Stimulated activated CD4-positive, alpha-beta T cell treated with anti-CD3 and anti-CD28 coated beads, TNF-alpha, amount 100 ng/mL, for 4 hours (primary cell): ENCODE measurements around the gene TMCC3.
"Not testable (repeated sequence)": the region's sequence is repeated elsewhere in the genome, so short reads cannot be mapped to it uniquely, and the experiment has no call there.

Experiments
- DNase-seq, 3 experiments: peaks; one replicate each; pipeline ENCODE4 v3.0.0-alpha.2; 2020; ENCODE audit warnings: low read depth in 3 of 3

The TMCC3 gene, protein sequence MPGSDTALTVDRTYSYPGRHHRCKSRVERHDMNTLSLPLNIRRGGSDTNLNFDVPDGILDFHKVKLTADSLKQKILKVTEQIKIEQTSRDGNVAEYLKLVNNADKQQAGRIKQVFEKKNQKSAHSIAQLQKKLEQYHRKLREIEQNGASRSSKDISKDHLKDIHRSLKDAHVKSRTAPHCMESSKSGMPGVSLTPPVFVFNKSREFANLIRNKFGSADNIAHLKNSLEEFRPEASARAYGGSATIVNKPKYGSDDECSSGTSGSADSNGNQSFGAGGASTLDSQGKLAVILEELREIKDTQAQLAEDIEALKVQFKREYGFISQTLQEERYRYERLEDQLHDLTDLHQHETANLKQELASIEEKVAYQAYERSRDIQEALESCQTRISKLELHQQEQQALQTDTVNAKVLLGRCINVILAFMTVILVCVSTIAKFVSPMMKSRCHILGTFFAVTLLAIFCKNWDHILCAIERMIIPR

DNA sequence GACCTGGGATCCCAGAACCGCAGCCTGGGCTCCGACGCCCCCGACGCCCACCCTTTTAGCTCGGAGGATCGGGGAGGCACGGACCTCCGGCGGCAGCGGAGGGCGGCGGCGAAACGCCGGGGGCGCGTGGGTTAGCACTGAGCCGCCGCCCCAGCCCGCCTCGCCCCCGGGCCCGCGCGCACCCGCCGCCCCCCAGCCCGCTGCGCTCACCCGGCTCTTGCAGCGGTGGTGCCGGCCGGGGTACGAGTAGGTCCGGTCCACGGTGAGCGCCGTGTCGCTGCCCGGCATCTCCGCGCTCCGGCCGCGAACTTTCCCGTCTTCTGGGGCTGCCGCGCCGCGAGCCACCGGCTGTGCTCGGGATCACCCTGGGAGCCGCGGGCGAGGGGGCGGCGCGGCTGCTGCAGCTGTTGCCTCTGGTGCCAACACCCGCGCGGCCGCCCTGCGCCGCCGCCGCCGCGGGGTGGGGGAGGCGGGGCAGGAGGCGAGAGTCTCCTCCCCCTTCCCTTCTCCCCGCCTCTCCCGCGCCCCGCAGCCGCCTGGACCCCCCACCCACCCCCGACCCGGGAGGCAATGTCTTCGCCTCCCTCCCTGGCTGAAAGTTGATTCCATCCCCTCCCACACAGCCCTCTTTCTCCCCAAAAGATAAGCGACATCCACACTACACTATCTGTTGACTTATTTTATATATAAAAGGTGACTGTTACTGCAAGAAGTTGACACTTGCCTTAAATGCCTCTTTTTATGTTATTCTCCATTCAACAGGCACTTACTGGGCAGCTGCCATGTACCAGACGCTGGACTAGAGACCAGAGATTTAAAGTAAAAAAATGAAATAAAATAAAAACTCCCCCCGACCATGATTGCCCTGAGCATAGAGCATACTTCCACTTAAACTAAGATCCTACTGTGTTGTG is at the start of gene TMCC3:
Gene TMCC3 (minus strand): TSS at position 415 of the 914 bp plus-strand sequence. CDS start 127 bp downstream, at position 288.
- DNase-seq: no peak

DNA sequence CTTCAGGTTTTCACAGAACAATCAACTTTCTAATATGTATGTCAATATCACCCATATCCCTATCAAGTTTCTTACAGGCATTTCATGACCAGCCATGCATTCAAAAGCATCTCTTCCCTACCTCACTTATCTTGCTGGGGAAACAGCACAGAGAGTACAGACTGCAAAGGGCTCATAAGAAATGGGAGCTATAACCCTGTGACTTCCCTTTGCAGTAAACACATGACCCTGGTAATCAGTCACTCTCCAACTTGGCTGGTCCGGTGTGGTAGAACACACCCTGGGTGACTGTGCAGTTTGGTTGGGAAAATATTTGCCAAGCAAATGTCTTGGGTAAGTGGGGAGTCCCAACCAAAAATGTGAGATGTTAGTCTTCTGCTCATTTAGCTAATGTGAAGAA is 49.4 kb upstream of the TMCC3 start:
- no peak for DNase-seq

DNA sequence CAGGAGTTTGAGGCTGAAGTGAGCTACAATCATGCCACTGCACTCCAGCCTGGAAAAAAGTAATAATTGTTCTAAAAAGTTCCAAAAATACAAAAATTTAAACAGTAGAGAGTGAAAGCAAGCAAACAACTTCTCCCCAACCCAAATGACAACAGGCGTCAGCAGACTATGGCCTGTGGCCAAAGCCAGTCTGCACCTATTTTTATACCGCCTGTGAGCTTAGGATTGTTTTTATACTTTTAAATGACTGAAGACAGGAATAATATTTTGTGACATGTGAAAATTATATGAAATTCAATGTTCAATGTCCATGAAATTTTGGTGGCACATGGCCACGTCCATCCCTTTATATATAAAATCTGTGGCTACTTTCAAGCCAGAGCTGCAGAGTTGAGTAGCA is 48.2 kb upstream of the TMCC3 start:
- DNase-seq: no peak

DNA sequence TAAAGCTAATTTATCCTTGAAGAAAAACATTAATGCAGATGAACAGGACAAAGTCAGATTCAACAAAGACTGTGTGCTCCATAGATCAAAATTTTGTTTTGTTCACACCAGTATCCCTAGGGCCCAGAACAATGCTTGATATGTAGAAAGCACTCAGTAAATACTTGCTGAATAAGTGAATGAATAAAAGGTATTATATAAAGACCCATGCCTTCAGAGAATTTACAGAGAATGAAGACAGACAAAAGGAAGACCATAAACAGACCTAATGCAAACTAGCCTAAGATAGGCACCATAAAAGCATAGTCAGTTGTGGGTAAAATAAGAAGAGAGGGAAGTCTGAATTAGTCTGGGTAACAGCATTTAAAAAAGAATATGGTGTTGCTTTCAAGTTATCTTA is 47.3 kb upstream of the TMCC3 start:
- no peak for DNase-seq

DNA sequence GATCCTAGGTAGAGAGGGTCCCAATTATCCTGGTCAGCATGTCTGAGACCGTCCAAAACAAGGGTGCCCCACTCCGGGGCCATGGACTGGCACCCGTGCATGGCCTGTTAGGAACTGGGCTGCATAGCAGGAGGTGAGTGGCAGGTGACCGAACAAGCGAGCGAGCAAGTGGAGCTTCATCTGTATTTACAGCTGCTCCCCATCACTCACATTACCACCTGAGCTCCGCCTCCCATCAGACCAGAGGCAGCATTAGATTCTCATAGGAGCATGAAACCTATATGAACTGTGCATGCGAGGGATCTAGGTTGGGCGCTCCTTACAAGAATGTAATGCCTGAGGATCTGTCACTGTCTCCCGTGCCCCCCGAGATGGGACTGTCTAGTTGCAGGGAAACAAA is 44.4 kb upstream of the TMCC3 start:
- DNase-seq: no peak

DNA sequence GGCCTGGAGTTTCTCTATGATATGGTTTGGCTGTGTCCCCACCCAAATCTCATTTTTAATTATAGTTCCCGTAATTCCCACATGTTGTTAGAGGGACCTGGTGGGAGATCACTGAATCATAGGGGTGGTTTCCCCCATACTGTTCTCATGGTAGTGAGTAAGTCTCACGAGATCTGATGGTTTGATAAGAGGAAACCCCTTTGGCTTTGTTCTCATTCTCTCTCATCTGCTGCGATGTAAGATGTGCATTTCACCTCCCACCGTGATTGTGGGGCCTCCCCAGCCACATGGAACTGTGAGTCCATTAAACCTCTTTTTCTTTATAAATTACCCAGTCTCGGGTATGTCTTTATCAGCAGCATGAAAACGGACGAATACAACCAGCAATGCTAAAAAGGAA is 42.5 kb upstream of the TMCC3 start:
- not testable (repeated sequence) for DNase-seq

DNA sequence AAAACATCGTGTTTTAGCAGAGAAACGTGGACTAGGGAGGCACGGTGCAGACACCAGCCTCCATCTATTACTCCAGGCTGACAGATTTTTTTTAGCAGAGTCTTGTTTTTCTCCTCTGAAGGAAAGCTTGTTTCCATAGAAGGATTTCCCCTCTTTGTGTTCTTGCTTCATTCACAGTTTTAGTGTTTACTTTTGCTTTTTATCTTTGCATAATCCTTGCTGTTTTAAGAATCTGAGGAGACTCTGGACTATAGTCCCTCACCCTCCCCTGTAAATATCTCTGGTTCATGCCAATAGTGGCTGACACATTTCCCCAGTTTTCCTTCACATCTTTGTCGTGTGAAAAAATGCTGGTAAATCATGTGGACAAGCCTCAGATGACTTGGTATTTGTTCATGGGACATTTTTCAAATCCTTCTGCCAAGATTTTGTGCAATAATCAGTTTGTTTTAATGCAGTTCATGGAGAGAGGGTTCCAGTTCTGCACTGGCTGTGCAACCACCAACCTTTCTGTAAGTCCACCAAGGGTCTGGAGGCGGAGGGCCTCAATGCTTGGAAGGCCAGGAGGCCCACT is 39.9 kb upstream of the TMCC3 start:
- no peak for DNase-seq

DNA sequence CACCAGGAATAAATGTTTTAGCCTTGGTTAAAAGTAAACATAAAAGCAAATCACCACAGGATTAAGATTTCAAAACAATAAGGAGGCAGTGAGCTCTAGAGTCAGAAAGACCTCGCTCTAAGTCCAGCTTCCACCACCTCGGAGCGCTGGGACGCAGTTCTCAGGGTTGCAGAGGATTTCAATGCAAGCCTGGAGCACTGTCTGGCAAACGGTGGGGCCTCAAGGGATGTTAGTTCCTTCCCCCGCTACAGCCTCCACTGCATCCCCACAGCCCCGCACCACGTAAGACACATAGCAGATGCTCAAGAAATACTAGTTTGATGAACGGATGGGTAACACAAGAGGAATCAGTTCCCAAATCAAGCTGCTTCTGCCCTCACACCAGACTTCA is 39.3 kb upstream of the TMCC3 start:
- no peak for DNase-seq

DNA sequence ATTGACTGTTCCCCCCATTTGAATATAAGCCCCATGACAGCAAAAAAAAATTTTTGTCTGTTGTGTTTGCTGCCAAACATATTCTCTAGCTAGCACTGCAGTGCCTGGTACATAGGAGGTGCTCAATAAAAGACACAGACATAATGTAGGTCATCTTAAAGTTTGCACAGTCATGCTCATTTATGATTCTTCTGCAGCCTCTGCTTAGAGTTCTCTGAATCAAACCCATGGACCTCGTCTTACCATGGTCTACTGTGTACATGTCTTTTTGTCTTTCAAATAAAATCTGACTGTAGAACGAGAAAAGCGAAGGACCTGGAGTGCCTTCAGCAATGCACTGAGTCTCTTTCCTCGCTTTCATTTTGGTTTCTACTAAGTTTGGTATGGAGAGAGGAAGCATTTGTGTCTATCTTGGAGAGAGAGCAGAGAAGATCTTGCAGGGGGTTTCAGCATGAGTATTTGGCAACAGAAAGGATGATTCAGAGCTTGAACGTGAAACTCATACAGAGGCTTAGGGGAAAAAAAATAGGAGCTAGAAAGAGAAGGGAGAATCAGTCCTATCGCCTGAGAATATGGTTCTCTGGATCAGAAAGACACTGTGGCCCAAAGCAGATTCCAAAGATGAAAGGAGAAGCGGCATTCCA is 38.8 kb upstream of the TMCC3 start:
- no peak for DNase-seq

DNA sequence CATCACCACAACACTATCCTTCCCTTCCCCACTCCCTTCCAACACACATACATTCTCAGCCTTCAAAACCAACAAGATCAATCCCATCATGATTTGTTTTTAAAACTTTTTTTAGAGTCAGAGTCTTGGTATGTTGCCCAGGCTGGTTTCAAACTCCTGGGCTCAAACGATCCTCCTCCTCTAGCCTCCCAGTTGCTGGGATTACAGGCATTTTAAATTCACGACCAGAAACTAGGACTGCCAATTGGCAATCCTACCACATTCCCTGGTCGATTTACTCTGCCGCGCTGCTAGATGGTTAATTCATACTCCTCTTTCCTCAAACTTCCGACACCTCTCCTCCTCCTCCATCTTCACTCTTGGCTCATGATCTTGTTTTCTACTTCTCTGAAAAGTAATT is 37.5 kb upstream of the TMCC3 start:
- DNase-seq: no peak

DNA sequence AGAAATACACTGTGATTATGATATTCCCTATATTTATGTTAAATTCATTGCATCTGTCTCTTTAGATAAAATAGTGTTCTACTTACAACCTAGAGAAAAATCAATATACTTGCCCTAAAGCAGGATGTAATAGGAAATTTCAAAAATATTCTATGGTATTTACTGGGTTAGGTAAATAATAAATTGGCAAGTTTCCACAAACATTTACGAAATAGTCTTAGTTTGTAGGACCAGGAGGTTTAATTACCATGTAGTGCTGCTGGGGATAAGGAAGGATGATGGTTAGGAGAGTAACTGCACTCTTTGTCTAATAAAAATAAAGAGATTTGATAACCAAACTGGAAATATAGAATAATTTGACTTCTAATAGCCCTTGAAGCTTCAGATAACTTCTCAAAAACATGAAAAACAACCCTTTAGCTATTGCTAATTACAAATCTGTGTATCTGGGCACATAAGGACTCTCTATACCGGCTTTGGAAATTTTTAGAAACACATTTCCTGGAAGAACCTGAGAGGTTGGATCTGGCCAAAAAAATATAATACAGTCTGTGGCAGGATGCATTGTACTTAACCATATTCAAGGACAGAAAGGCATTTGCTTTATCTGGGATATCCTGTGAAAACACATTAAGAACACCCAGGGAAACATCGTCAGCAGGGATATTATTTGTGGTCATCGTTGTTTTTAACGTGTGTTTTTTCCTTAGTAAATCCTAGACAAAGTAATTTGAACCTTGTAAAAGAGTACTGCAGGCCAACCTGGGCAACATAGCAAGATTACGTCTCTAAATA is 36.7 kb upstream of the TMCC3 start:
- DNase-seq: no peak

DNA sequence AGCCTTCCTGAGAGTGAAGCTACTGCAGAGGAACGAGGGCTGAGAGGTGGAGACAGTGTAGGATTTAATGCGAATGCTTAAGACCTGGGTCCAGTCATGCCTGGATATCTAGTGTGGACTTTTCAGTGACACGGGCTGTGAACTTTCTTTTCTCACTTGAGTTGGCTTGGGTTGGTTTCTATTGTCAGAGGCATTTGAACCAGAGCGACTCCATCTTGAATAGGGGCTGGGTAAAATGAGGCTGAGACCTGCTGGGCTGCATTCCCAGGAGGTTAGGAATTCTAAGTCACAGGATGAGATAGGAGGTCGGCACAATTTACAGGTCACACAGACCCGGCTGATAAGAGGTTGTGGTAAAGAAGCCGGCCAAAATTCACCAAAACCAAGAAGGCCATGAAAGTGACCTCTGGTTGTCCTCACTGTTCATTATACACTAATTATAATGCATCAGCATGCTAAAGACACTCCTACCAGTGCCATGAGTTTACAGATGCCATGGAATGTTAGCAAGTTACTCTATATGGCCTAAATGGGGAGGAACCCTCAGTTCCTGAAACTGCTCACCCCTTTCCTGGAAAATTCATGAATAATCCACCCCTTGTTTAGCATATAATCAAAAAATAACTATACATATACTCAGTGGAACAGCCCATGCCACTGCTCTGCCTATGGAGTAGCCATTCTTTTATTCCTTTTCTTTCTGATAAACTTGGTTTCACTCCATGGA is 34.2 kb upstream of the TMCC3 start:
- DNase-seq: no peak

DNA sequence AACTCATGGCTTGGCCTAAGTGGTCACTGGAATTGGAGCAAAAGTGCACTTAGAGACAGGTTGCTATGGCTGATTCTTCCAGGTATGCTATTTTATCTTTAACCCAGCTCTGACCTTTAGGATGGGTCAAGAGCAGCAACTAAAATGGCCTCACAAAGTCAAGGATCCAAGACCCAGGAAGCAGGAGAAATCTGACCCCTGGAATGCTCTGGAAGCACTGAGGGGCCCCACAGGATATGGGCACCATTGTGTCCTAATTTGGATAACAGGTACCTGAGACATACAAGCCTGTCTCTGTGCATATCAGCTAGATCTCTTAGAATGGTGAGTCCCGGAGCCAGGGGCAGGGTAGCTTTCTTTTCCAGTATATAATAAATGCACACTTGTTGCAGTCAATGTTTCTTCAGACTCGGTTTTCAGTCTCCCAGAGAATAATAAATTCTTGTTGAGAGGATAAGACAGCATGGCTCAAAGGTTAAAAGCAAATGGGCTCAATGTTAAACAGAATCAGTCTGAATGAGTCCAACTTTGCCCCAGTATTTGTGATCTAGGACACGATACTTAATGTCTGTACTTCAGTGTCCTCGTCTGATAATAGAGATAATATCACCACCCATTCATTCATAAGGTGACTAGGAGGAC is 29.3 kb upstream of the TMCC3 start:
- no peak for DNase-seq

DNA sequence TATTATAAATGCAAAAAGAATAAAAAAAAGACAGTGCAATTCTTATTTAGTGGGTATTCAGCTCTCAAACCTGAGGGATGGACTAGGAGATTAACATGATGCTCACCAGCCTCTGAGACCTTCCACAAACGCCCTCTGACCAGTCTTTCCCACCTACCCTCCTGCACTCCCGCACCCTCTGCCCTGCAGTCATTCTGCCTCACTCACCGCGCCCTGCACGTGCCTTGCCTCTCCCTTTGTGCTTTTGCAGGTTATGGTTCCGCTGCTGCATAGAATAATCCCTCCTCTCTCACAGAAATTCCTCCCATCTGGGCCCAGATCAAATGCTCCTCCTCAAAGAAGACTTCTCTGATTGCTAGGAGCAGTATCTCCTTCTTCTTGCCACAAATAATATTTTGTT is 28.5 kb upstream of the TMCC3 start:
- no peak for DNase-seq

DNA sequence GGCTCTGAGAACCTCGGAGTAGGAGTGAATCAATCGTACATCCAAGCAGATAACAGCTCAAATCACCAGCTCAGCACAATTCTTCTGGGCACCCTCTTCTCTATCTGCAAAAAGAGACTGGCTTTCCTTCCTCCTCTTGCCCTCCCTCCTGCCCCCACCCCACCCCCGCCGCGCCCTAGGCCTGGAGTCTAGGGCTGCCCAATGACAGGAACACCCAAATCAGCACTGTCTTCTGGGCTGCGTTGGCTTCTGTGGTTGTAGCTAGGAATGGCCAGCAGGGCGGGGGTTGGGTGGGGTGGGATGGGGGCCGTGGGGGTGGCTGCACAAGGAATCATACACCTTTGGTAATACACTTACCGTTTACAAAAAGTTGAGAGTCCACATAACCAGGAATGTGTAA is 28.0 kb upstream of the TMCC3 start:
- no peak for DNase-seq

DNA sequence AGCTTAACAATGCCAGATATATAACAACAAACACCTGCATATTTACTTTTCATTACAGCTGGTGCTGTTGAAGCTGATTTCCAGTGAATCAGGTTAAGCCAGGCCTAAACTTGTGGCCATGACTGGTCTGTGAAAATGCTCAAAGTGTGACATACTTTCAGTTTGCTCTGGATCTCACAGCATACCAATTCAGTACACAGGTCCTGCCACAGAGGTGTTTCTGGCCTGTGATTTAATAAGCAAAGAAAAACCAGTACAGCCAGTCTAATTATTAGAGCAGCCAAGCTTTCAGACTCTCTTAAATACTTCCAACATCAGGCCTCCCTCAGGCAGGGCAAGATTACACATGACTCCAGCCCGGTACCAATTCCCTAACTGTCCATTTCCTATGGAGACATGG is 27.4 kb upstream of the TMCC3 start:
- no peak for DNase-seq

DNA sequence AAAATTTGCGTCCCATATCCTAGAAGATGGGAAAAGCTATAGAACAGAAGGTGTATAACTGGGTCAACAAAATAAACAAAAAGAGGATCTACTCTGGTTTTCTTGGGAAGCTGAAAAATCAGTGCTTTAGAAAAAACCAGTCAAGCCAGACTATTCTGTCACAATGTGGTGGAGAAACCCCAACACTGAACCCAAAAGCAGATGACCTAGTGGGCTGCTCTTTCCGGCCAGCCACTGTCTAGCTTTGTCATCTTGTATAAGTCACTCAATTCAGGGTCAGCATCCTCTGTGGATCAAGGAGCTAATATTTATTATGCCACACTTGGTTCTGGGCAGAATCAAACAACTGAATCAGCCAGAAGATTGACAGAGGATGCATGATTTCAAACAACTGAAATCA is 26.6 kb upstream of the TMCC3 start:
- no peak for DNase-seq

DNA sequence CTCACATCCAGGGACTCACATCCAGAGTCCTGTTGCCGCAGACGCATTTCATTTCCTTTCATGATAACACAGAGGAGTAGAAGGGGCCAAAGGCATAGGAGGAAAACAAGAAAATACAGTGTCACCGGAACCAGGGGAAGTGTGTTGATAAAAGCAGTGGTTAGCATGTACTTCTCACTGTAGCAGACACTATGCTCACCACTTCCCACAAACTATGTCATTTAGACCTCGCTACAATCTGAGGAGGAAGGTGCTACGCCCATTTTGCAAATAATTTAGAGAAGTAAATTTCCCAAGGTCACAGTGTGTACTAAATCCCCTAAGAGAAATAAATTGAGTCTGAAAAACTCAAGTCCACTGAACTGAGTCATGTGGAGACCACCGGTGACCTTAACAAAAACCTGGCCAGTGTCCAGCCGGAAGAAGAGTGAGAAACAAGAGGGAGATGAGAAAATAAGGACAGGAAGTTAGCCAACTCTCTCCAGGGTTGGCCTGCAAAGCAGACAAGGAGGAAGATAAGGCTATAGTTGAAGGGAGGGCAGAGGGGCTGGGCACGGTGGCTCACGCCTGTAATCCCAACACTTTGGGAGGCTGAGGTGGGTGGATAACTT is 25.8 kb upstream of the TMCC3 start:
- DNase-seq: no peak

DNA sequence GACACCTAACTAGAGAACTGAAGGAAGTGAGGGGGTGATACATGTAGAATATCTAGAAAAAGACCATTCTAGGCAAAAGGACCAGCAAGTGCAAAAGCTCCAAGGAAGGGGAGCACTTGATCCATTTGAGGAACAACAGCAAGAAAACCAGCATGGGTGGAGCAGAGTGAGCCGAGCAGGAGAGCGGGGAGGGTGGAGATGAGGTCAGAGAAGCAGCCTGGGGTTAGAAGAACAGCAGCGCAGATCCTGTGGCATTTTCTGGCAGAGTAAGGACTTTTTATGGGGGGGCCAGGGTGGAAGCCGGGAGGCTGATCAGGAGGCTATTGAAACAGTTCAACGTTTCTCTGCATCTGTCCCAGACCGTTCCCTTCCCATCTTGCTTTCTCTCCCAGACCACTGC is 24.5 kb upstream of the TMCC3 start:
- no peak for DNase-seq

DNA sequence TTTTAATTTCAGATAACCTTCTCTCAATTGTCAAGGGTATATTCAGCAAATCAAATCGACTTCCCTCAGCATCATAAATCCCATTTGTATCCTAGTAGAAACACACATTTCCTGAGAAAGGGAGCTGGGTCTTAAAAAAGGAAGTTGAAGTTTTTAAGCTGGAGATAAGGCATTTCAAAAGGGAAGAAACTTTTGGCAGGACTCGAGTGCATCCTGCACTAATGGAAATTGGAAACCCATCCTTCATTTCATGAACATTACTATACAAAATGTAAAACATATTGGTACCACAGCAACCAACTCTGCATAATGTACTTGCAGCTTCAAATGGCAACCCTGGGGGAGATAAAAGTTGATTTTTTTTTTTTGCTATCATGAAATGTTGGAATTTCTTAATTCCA is 23.7 kb upstream of the TMCC3 start:
- DNase-seq: no peak
